IPS-18a (cell line): ENCODE measurements around the gene VWA3B.
"Not testable (repeated sequence)": the region's sequence is repeated elsewhere in the genome, so short reads cannot be mapped to it uniquely, and the experiment has no call there.

Source experiments
- H3K27ac ChIP-seq: one replicate; pipeline ENCODE4 v1.5.1; 2013; ENCODE audit warnings: low read length
- H3K27me3 ChIP-seq: one replicate; pipeline ENCODE4 v1.6.1; 2013; ENCODE audit warnings: mild to moderate bottlenecking, low read length; ENCODE audit not compliant: control insufficient read depth, insufficient read depth
- H3K36me3 ChIP-seq: one replicate; pipeline ENCODE4 v1.6.1; 2013; ENCODE audit warnings: low read depth, low read length; ENCODE audit not compliant: control insufficient read depth
- H3K4me1 ChIP-seq: one replicate; pipeline ENCODE4 v1.6.1; 2013; ENCODE audit warnings: low read depth, low read length; ENCODE audit not compliant: control insufficient read depth
- H3K4me3 ChIP-seq: one replicate; pipeline ENCODE4 v1.5.1; 2013; ENCODE audit warnings: low read length
- H3K9ac ChIP-seq: one replicate; pipeline ENCODE4 v1.6.1; 2013; ENCODE audit warnings: mild to moderate bottlenecking, low read length, moderate library complexity
- H3K9me3 ChIP-seq: one replicate; pipeline ENCODE4 v1.6.1; 2013; ENCODE audit warnings: low read depth, low read length; ENCODE audit not compliant: control insufficient read depth

The VWA3B gene, protein sequence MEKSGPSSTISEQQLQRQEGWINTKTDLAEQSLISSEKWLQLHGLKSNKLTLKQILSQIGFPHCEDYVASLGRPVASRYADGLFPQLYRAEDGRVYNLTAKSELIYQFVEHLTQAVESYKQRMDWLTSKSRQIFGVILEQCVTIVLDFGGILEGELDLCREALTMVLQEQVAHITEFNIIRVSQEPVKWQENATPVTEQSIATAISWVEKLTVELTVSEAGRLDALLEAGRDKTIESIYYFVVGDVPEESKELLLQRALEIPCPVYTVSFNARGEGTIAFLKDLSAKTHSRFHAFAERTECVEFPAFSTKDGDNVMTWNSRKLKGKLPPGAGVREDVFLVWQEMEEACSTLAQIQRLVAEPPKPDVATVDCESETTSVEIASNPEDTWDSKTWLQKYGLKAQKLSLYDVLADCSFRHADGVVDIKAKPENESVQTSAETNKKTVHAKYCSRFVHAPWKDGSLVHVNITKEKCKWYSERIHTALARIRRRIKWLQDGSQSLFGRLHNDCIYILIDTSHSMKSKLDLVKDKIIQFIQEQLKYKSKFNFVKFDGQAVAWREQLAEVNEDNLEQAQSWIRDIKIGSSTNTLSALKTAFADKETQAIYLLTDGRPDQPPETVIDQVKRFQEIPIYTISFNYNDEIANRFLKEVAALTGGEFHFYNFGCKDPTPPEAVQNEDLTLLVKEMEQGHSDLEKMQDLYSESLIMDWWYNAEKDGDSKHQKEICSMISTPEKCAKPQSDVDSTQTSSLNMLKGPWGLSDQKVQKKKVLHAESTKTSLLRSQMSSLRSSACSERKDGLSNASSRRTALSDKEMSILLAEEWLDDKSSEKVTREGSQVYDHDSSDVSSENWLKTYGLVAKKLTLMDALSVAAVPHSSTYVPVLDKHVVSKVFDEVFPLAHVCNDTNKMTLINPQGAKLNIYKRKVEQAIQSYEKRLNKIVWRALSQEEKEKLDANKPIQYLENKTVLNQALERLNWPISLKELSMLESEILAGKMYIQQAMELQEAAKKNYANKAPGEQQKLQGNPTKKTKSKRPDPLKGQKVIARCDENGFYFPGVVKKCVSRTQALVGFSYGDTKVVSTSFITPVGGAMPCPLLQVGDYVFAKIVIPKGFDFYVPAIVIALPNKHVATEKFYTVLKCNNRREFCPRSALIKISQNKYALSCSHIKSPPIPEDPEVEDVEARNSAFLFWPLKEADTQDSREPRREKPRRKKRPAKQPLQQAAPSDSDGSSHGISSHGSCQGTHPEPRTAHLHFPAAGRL (N-terminal part only)

GRCh38 chr2:98086491-98087446, at the start of gene VWA3B:
Gene VWA3B (plus strand): TSS chr2:98087167. CDS start chr2:98093093, 5,926 bp downstream.
- Histone ChIP-seq H3K9me3 (no peaks in the 10 kb centered on the region), H3K4me3 (peak within 1 kb of the TSS; percentile 61), H3K27ac (no peak within 1 kb of the TSS), H3K9ac (peak within 1 kb of the TSS; percentile 41), H3K36me3 (no peaks in the 10 kb centered on the region), H3K27me3 (peaks cover 48% of the 10 kb centered on the region), H3K4me1 (no peaks in the 10 kb centered on the region)

DNA sequence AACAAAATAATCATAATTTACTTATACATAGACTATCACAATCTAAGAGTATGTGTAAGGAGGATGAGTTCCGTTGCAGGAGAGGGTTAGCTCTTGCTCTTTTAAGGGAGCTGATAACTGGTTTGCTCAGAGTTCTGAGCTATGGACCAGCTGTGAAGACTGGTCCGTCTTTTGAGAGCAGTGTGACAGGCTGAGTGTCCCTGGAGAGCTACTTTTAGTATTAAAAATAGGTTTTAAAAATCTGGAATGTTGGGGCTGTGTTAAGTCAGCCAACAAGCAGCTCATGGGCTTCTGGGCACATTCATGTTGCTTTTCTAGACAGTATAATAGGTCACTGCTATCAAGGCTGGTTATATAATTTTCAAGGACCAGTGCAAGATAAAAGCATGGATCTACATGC, 49.8 kb upstream of the VWA3B start:
- H3K9ac ChIP-seq: no peak overlapping the region

GRCh38 chr2:98037666-98038336, 49.2 kb upstream of the VWA3B start:
- no peaks in the 10 kb centered on the region for H3K36me3 ChIP-seq
- no peaks in the 10 kb centered on the region for H3K9me3 ChIP-seq
- no peak overlapping the region for H3K4me3 ChIP-seq
- peaks cover 19% of the 10 kb centered on the region for H3K4me1 ChIP-seq
- H3K27ac ChIP-seq: no peak overlapping the region
- no peaks in the 10 kb centered on the region for H3K27me3 ChIP-seq
- no peak overlapping the region for H3K9ac ChIP-seq

More for the DNA sequence above, 49.8 kb upstream of the VWA3B start:
- no peak overlapping the region for H3K27ac ChIP-seq
- peaks cover 19% of the 10 kb centered on the region for H3K4me1 ChIP-seq
- H3K27me3 ChIP-seq: no peaks in the 10 kb centered on the region
- no peaks in the 10 kb centered on the region for H3K9me3 ChIP-seq
- H3K36me3 ChIP-seq: no peaks in the 10 kb centered on the region
- no peak overlapping the region for H3K4me3 ChIP-seq

- no peaks in the 10 kb centered on the region for H3K9me3 ChIP-seq
- H3K4me1 ChIP-seq: peaks cover 16% of the 10 kb centered on the region
- no peaks in the 10 kb centered on the region for H3K27me3 ChIP-seq
- no peak overlapping the region for H3K27ac ChIP-seq
- H3K4me3 ChIP-seq: no peak overlapping the region
- no peaks in the 10 kb centered on the region for H3K36me3 ChIP-seq
- H3K9ac ChIP-seq: no peak overlapping the region
Observed at GRCh38 chr2:98039085-98039756, 47.7 kb upstream of the VWA3B start.

DNA sequence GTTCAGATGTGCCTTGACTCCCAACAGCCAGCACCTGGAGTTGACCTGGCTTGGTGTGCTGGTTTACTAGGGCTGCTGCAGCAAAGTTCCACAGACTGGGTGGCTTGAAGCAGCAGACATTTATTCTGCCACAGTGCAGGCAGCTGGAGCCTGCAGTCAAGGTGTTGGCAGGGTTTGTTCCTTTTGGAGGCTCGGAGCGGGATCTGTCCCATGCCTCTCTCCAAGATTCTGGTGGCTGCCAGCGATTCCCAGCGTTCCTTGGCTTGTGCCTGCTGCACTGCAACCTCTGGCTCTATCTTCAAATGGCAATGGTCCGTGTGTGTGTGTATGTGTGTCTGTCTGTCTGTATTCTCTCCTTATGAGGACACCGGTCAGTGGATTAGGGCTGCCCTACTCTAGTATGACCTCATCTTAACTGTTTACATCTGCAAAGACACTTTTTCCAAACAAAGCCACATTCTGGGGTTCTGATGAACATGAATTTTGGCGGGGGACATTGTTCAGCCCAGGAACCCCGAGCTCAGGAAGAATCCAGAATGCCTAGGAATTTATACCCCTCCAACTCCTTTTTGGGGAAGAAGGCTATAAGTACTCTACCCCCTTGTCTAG, 46.5 kb upstream of the VWA3B start:
- no peak overlapping the region for H3K27ac ChIP-seq
- no peaks in the 10 kb centered on the region for H3K27me3 ChIP-seq
- no peak overlapping the region for H3K9ac ChIP-seq
- H3K4me1 ChIP-seq: peaks cover 13% of the 10 kb centered on the region
- H3K36me3 ChIP-seq: no peaks in the 10 kb centered on the region
- H3K9me3 ChIP-seq: peaks cover 4% of the 10 kb centered on the region
- H3K4me3 ChIP-seq: no peak overlapping the region

GRCh38 chr2:98043101-98043500, 43.9 kb upstream of the VWA3B start:
- peaks cover 4% of the 10 kb centered on the region for H3K9me3 ChIP-seq
- no peaks in the 10 kb centered on the region for H3K27me3 ChIP-seq
- H3K4me3 ChIP-seq: no peak overlapping the region
- no peaks in the 10 kb centered on the region for H3K36me3 ChIP-seq
- H3K4me1 ChIP-seq: no peaks in the 10 kb centered on the region
- H3K27ac ChIP-seq: no peak overlapping the region
- H3K9ac ChIP-seq: no peak overlapping the region

DNA sequence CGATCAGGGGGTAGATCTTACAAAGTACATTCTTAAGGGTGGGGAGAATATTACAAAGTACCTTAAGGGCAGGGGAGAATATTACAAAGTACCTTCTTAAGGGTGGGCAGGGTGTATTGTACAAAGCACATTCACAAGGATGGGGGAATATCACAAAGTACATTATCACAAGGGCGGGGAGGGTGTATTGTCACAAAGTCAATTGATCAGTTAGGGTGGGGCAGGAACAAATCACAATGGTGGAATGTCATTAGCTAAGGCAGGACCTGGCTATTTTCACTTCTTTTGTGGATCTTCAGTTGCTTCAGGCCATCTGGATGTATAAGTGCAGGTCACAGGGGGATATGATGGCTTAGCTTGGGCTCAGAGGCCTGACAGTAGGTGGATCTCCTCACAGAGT, 42.2 kb upstream of the VWA3B start:
- not testable (repeated sequence) for H3K4me1 ChIP-seq, H3K9me3 ChIP-seq, H3K9ac ChIP-seq, H3K27me3 ChIP-seq, H3K27ac ChIP-seq, H3K4me3 ChIP-seq, H3K36me3 ChIP-seq

DNA sequence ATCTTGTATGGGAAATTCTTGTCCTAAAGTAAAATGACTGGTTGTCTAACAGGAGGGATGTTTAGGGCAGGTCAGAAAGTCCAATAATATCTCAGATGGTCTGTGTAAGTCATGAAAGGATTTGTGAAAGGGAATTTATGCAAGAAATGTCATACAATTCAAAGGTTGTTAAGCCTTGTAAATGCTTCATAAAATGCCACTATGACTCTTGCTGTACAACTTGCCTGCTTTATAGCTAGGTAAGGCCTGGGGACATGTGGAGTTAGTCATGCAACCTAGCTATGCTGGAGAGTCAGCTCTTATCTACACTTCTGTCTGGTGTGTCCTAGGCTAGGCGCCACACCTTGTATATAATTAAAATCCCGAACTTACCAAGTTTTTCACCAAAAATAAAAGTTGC, 36.9 kb upstream of the VWA3B start:
- no peaks in the 10 kb centered on the region for H3K27me3 ChIP-seq
- no peaks in the 10 kb centered on the region for H3K36me3 ChIP-seq
- H3K9me3 ChIP-seq: no peaks in the 10 kb centered on the region
- no peaks in the 10 kb centered on the region for H3K4me1 ChIP-seq
- H3K9ac ChIP-seq: no peak overlapping the region
- no peak overlapping the region for H3K4me3 ChIP-seq
- no peak overlapping the region for H3K27ac ChIP-seq

GRCh38 chr2:98058191-98058975, 28.6 kb upstream of the VWA3B start:
- Histone ChIP-seq H3K36me3 (no peaks in the 10 kb centered on the region), H3K9ac (no peak overlapping the region), H3K27ac (no peak overlapping the region), H3K4me1 (no peaks in the 10 kb centered on the region), H3K27me3 (no peaks in the 10 kb centered on the region), H3K4me3 (no peak overlapping the region), H3K9me3 (no peaks in the 10 kb centered on the region)
